ENCODE measurements around the gene CADM1. TPM values are rescaled to one million over a fixed set of nuclear protein-coding genes. Genes with fewer than 3 reads are reported as not detected.

The CADM1 gene
- total RNA-seq, 1 experiment from 2014 or later: 0.79 TPM

DNA sequence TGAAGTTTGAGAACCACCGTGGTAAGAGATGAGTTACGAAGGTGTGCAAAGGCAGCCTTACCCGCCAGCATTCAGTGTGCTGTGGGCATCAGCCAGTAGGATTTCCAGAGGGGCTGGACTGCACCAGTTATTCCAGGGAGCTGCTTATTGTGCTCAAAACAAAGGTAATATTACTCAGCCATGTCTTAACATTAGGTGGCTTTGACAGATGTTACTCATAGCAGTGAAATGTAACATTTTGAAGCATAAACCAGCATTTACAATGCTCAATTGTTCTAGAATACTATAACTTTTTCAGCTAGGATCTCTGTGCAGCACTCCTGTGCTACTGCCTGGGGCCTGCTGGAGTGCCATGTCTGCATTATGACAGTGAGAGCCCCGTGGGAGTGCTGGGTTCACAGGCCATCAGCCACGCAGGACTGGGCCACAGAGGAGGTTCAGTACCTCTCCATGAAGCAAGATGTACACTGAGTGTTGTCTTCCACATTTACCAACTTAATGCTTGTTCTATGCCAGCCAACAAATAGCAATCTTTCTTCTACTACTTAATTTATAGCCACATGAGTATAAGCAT is 238.1 kb downstream of the CADM1 start:
- POLR2A ChIA-PET: no interaction called here
- Histone ChIP-seq H3K27ac (ENCODE audit: low read depth, low read length) (no peak overlapping the region), H3K36me3 (ENCODE audit: control insufficient read depth in 1 of 2, insufficient read depth in 2 of 2, low read length in 2 of 2) (no peaks in the 10 kb centered on the region), H3K9me3 (ENCODE audit: control insufficient read depth in 1 of 2, insufficient read depth in 1 of 2, low read depth in 1 of 2, low read length in 2 of 2) (peaks cover 0 to 5% of the 10 kb centered on the region in 2 experiments; a peak in 2 of 4 replicates), H3K9ac (ENCODE audit: low read length) (no peak overlapping the region), H2AFZ (ENCODE audit: low read depth, low read length, poor library complexity, severe bottlenecking) (no peak overlapping the region), H3K4me1 (ENCODE audit: control insufficient read depth in 1 of 2, insufficient read depth in 2 of 2, low read length in 2 of 2) (no peaks in the 10 kb centered on the region), H3K4me3 (replicated peaks in 1 of 2; ENCODE audit: low read depth in 1 of 2, low read length in 2 of 2) (no peak overlapping the region), H4K20me1 (ENCODE audit: insufficient read depth) (no peaks in the 10 kb centered on the region), H3K9me2 (ENCODE audit: insufficient read depth) (no peaks in the 10 kb centered on the region), H3K4me2 (ENCODE audit: low read length) (no peak overlapping the region), H3K79me2 (ENCODE audit: insufficient read depth, low read length) (no peaks in the 10 kb centered on the region), H3K27me3 (ENCODE audit: insufficient read depth, low read length) (no peaks in the 10 kb centered on the region)
- no peak for ATAC-seq
- TF ChIP-seq RAD21 (IDR thresholded peaks at IDR 0.05; ENCODE audit: low read depth): no peak
- no peak for TF ChIP-seq ZFX (IDR thresholded peaks at IDR 0.05)
- TF ChIP-seq SIN3A (IDR thresholded peaks at IDR 0.05; ENCODE audit: low read depth): no peak
- no peak for TF ChIP-seq CEBPB (IDR thresholded peaks at IDR 0.05; ENCODE audit: low read depth)
- TF ChIP-seq, protein P1, sequence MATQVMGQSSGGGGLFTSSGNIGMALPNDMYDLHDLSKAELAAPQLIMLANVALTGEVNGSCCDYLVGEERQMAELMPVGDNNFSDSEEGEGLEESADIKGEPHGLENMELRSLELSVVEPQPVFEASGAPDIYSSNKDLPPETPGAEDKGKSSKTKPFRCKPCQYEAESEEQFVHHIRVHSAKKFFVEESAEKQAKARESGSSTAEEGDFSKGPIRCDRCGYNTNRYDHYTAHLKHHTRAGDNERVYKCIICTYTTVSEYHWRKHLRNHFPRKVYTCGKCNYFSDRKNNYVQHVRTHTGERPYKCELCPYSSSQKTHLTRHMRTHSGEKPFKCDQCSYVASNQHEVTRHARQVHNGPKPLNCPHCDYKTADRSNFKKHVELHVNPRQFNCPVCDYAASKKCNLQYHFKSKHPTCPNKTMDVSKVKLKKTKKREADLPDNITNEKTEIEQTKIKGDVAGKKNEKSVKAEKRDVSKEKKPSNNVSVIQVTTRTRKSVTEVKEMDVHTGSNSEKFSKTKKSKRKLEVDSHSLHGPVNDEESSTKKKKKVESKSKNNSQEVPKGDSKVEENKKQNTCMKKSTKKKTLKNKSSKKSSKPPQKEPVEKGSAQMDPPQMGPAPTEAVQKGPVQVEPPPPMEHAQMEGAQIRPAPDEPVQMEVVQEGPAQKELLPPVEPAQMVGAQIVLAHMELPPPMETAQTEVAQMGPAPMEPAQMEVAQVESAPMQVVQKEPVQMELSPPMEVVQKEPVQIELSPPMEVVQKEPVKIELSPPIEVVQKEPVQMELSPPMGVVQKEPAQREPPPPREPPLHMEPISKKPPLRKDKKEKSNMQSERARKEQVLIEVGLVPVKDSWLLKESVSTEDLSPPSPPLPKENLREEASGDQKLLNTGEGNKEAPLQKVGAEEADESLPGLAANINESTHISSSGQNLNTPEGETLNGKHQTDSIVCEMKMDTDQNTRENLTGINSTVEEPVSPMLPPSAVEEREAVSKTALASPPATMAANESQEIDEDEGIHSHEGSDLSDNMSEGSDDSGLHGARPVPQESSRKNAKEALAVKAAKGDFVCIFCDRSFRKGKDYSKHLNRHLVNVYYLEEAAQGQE (IDR thresholded peaks at IDR 0.05; ENCODE audit: low read depth): no peak
- TF ChIP-seq SP1 (IDR thresholded peaks at IDR 0.05; ENCODE audit: low read depth): no peak
- TF ChIP-seq EGR1 (IDR thresholded peaks at IDR 0.05; ENCODE audit: low read depth): no peak
- TF ChIP-seq ZNF274 (IDR thresholded peaks at IDR 0.05; ENCODE audit: low read depth, low read length): no peak
- no peak for TF ChIP-seq JUND (IDR thresholded peaks at IDR 0.05)
- no peak for TF ChIP-seq EZH2phosphoT487 (IDR thresholded peaks at IDR 0.05; ENCODE audit: borderline replicate concordance)
- TF ChIP-seq FOSL1 (IDR thresholded peaks at IDR 0.05; ENCODE audit: low read depth): no peak
- no peak for TF ChIP-seq ELF1 (IDR thresholded peaks at IDR 0.05; ENCODE audit: borderline replicate concordance, low read depth)
- no peak for TF ChIP-seq EZH2 (IDR thresholded peaks at IDR 0.05)
- TF ChIP-seq, protein P2, sequence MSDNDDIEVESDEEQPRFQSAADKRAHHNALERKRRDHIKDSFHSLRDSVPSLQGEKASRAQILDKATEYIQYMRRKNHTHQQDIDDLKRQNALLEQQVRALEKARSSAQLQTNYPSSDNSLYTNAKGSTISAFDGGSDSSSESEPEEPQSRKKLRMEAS (IDR thresholded peaks at IDR 0.05): no peak
- DNase-seq (ENCODE audit: low read depth, low spot score): no peak
- no TSS peak for BruUV-seq (replicated peaks)
- RAD21 ChIA-PET (ENCODE audit: low non-redundant PET in 1 of 2, low total read pairs in 2 of 2, uncharacterized antibody in 2 of 2, unreplicated experiment in 2 of 2): no interaction called here
- CTCF ChIA-PET: no interaction called here
- intact Hi-C loops (cut with micrococcal nuclease): no loop called here

Measured in HCT116 (cell line).